B cell (primary cell): ENCODE measurements around the gene GRM8. TPM values are rescaled to one million over a fixed set of nuclear protein-coding genes. Genes with fewer than 3 reads are reported as not detected.

Experiments
- ATAC-seq: fragments of 200-7000 bp; cut with Tn5 transposase; one replicate; pipeline ENCODE4 v1.10.0; 2021; ENCODE audit warnings: low read depth, mild to moderate bottlenecking, moderate number of reproducible peaks, moderate library complexity
- CTCF ChIA-PET: fragments of 350-600 bp; sonication (Branson Sonifier 250); formaldehyde crosslinking; loops from one replicate; lab custom pipeline; 2021; ENCODE audit warnings: antibody characterized with exemption, inconsistent platforms; lab: Charles Lee
- POLR2A ChIA-PET: fragments of 350-600 bp; sonication (Branson Sonifier 250); formaldehyde crosslinking; loops from one replicate; lab custom pipeline; 2021; ENCODE audit warnings: antibody characterized with exemption; lab: Charles Lee
- DNase-seq: peaks from one replicate; pipeline ENCODE4 v3.0.0; 2013
- H2AFZ ChIP-seq: 2 replicates; pipeline ENCODE4 v1.6.1; 2012; ENCODE audit warnings: mild to moderate bottlenecking, low read depth, low read length; ENCODE audit not compliant: insufficient read depth, poor library complexity, severe bottlenecking
- H3K27ac ChIP-seq, 2 donors: 1 replicate in 1 of 2; 2 replicates in 1 of 2; pipeline ENCODE4 v1.5.1; 2012 to 2013; ENCODE audit warnings: low read length in 2 of 2, mild to moderate bottlenecking in 2 of 2, moderate library complexity in 1 of 2
- H3K27me3 ChIP-seq, 4 experiments: fragments of 200-600 bp in 1 of 4; sonication (generic) in 1 of 4; replicated peaks in 1 of 4; 1 replicate in 2 of 4; 2 replicates in 2 of 4; pipeline versions ENCODE4 v1.6.1 to v1.7.0; 2013 to 2016; ENCODE audit warnings: low read length in 3 of 4, mild to moderate bottlenecking in 2 of 4, mixed read lengths in 1 of 4, moderate library complexity in 1 of 4; ENCODE audit not compliant: insufficient read depth in 4 of 4, control insufficient read depth in 3 of 4; ENCODE audit errors: control extremely low read depth in 1 of 4
- H3K36me3 ChIP-seq, 2 experiments: replicated peaks in 1 of 2; 1 replicate in 1 of 2; 2 replicates in 1 of 2; pipeline versions ENCODE4 v1.6.1 to v1.7.1; 2013; ENCODE audit warnings: low read length in 1 of 2; ENCODE audit not compliant: insufficient read depth in 2 of 2, control insufficient read depth in 1 of 2; ENCODE audit errors: control extremely low read depth in 1 of 2, extremely low read depth in 1 of 2
- H3K4me1 ChIP-seq, 2 donors: fragments of 200-600 bp in 1 of 2; sonication (generic) in 1 of 2; 1 replicate in 1 of 2; 2 replicates in 1 of 2; pipeline versions ENCODE4 v1.5.1 to v1.6.1; 2013 to 2017; ENCODE audit warnings: low read length in 2 of 2; ENCODE audit not compliant: control insufficient read depth in 2 of 2, insufficient read depth in 2 of 2
- H3K4me2 ChIP-seq: replicated peaks from 2 replicates; pipeline ENCODE3; 2012; ENCODE audit warnings: mild to moderate bottlenecking, low read depth, low read length; ENCODE audit not compliant: poor library complexity, severe bottlenecking
- H3K4me3 ChIP-seq, 5 experiments: fragments of 200-600 bp in 1 of 5; sonication (generic) in 1 of 5; 1 replicate in 3 of 5; 2 replicates in 2 of 5; pipeline versions ENCODE4 v1.5.1 to v1.7.0; 2011 to 2016; ENCODE audit warnings: low read length in 4 of 5, mild to moderate bottlenecking in 4 of 5, low read depth in 2 of 5, control low read depth in 1 of 5, moderate library complexity in 1 of 5; ENCODE audit not compliant: insufficient read depth in 1 of 5; ENCODE audit errors: control extremely low read depth in 1 of 5, extremely low read depth in 1 of 5
- H3K79me2 ChIP-seq: fragments of 200-600 bp; sonication (generic); one replicate; pipeline ENCODE4 v1.6.0; 2016; ENCODE audit warnings: low read length; ENCODE audit not compliant: control insufficient read depth, insufficient read depth
- H3K9ac ChIP-seq: fragments of 200-600 bp; sonication (generic); 2 replicates; pipeline ENCODE4 v1.6.1; 2017; ENCODE audit warnings: mild to moderate bottlenecking, low read length, moderate library complexity
- H3K9me3 ChIP-seq, 3 donors: one replicate each; pipeline versions ENCODE4 v1.6.1 to v1.7.1; 2013; ENCODE audit warnings: low read length in 2 of 3; ENCODE audit not compliant: control insufficient read depth in 2 of 3, insufficient read depth in 1 of 3; ENCODE audit errors: control extremely low read depth in 1 of 3
- H4K20me1 ChIP-seq: 2 replicates; pipeline ENCODE4 v1.6.0; 2012; ENCODE audit warnings: mild to moderate bottlenecking, low read length; ENCODE audit not compliant: insufficient read depth, control insufficient read depth, poor library complexity, severe bottlenecking
- H3K27ac Mint-ChIP-seq: one replicate; pipeline ENCODE4 v1.8.0; 2021; ENCODE audit warnings: mixed read lengths
- H3K27me3 Mint-ChIP-seq: one replicate; pipeline ENCODE4 v1.8.0; 2021; ENCODE audit warnings: mixed read lengths
- H3K4me1 Mint-ChIP-seq: one replicate; pipeline ENCODE4 v1.8.0; 2021; ENCODE audit warnings: mixed read lengths
- H3K4me3 Mint-ChIP-seq: one replicate; pipeline ENCODE4 v1.8.0; 2021; ENCODE audit warnings: mixed read lengths
- H3K9me3 Mint-ChIP-seq: one replicate; pipeline ENCODE4 v1.8.0; 2022; ENCODE audit warnings: mixed read lengths; ENCODE audit not compliant: insufficient read depth
- EZH2 ChIP-seq: IDR thresholded peaks from 2 replicates; pipeline ENCODE4 v1.6.1; 2012; ENCODE audit warnings: borderline replicate concordance, low read depth, mild to moderate bottlenecking, moderate library complexity, low read length; ENCODE audit not compliant: insufficient read depth, poor library complexity, severe bottlenecking
- WGBS: methylation state at CpG from one replicate; pipeline ENCODE4 v1.1.5; 2013; ENCODE audit warnings: missing lambda C conversion rate; ENCODE audit not compliant: insufficient coverage; 5-methylcytosine and 5-hydroxymethylcytosine counted together
- intact Hi-C: fragments of 100-400 bp; cut with micrococcal nuclease; formaldehyde crosslinking; loops from one replicate; pipeline ENCODE4 v1.10.0; 2022
- polyA plus RNA-seq: library from polyadenylated mRNA; depleted of rRNA; stranded (reverse); fragments of >200 nt; gene quantifications from 2 replicates; pipeline ENCODE4 v1.2.3, GENCODE V29; 2012
- total RNA-seq, 2 donors: library from RNA; stranded (reverse); fragments of 120-200 nt in 1 of 2; gene quantifications; 1 replicate in 1 of 2; 2 replicates in 1 of 2; pipeline versions ENCODE4 v1.2.3 to v1.2.4, GENCODE V29; 2013 to 2022
- TF ChIP-seq, protein P1 (sequence below): fragments of 200-600 bp; IDR thresholded peaks from one replicate; pipeline ENCODE4 v1.8.0; 2022; ENCODE audit warnings: antibody characterized with exemption, mild to moderate bottlenecking

GRM8 gene
- total and polyA plus RNA-seq, 2 donors (not counting 1 experiment from before 2014, with no cell fraction given): not detected

DNA sequence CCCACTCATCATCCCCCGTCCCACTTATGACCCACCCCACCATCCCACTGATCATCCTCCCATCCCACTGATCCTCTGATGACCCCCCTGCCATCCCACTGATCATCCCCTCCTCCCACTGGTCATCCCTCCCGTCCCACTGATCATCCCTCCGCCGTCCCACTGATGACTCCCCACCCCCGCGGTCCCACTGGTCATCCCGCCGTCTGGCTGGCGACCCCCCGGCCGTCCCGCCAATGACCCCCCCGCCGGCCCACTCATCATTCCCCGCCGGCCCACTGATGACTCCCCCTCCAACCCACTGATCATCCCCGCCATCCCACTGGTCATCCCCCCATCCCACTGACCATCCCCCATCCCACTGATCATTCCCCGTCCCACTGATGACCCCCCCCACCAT, 161.1 kb downstream of the GRM8 start:
- intact Hi-C loops: no loop called here
- H3K9me3 ChIP-seq: peaks cover 0 to 3% (median 0%) of the 10 kb centered on the region in 3 donors
- no peak overlapping the region for H3K27ac ChIP-seq
- CTCF ChIA-PET: no interaction called here
- Mint-ChIP-seq H3K27me3 (peaks cover 3% of the 10 kb centered on the region), H3K9me3 (no peaks in the 10 kb centered on the region), H3K4me3 (no peak overlapping the region), H3K27ac (no peak overlapping the region), H3K4me1 (no peaks in the 10 kb centered on the region)
- no peak overlapping the region for H3K4me3 ChIP-seq
- H4K20me1 ChIP-seq: no peaks in the 10 kb centered on the region
- H3K4me1 ChIP-seq: no peaks in the 10 kb centered on the region
- no peak overlapping the region for H3K9ac ChIP-seq
- no peaks in the 10 kb centered on the region for H3K27me3 ChIP-seq
- WGBS: 98% methylated on average over 6 of the region's 18 CpGs
- H2AFZ ChIP-seq: no peak overlapping the region
- TF ChIP-seq, protein P1, sequence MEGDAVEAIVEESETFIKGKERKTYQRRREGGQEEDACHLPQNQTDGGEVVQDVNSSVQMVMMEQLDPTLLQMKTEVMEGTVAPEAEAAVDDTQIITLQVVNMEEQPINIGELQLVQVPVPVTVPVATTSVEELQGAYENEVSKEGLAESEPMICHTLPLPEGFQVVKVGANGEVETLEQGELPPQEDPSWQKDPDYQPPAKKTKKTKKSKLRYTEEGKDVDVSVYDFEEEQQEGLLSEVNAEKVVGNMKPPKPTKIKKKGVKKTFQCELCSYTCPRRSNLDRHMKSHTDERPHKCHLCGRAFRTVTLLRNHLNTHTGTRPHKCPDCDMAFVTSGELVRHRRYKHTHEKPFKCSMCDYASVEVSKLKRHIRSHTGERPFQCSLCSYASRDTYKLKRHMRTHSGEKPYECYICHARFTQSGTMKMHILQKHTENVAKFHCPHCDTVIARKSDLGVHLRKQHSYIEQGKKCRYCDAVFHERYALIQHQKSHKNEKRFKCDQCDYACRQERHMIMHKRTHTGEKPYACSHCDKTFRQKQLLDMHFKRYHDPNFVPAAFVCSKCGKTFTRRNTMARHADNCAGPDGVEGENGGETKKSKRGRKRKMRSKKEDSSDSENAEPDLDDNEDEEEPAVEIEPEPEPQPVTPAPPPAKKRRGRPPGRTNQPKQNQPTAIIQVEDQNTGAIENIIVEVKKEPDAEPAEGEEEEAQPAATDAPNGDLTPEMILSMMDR: no peak
- no peak for TF ChIP-seq EZH2
- ATAC-seq (no peak), DNase-seq (no peak)
- POLR2A ChIA-PET: no interaction called here
- no peaks in the 10 kb centered on the region for H3K36me3 ChIP-seq
- no peak overlapping the region for H3K4me2 ChIP-seq
- H3K79me2 ChIP-seq: no peaks in the 10 kb centered on the region

- Mint-ChIP-seq H3K9me3 (no peaks in the 10 kb centered on the region), H3K4me3 (no peak overlapping the region), H3K27me3 (no peaks in the 10 kb centered on the region), H3K4me1 (no peaks in the 10 kb centered on the region), H3K27ac (no peak overlapping the region)
- ChIA-PET CTCF (no interaction called here), POLR2A (no interaction called here)
- H3K27me3 ChIP-seq: no peaks in the 10 kb centered on the region
- 71% methylated on average over 1 of the region's 1 CpG for WGBS
- H4K20me1 ChIP-seq: no peaks in the 10 kb centered on the region
- no peak overlapping the region for H3K27ac ChIP-seq
- ATAC-seq (no peak), DNase-seq (no peak)
- H3K9me3 ChIP-seq: peaks cover 0 to 3% (median 0%) of the 10 kb centered on the region in 3 donors
- H3K4me2 ChIP-seq: no peak overlapping the region
- TF ChIP-seq EZH2: no peak
- TF ChIP-seq, protein P1: no peak
- no peaks in the 10 kb centered on the region for H3K36me3 ChIP-seq
- H2AFZ ChIP-seq: no peak overlapping the region
- H3K4me1 ChIP-seq: no peaks in the 10 kb centered on the region
- H3K9ac ChIP-seq: no peak overlapping the region
- H3K4me3 ChIP-seq: no peak overlapping the region
- H3K79me2 ChIP-seq: no peaks in the 10 kb centered on the region
- intact Hi-C loops: no loop called here
These were observed 163.6 kb downstream of the GRM8 start for GRCh38 chr7:127089146-127089545.
